Measurements from ENCODE around the gene ARL2BP. TPM values are rescaled to one million over a fixed set of nuclear protein-coding genes. Genes with fewer than 3 reads are reported as not detected.

ARL2BP gene
- total and polyA plus RNA-seq, 2 of the 13 experiments (the other 11 are each of a cell fraction or from before 2014, with no cell fraction given), result 64.3 to 67.6 TPM

- Histone ChIP-seq H3K9ac (ENCODE audit: insufficient read depth, low read depth, low read length) (no peak overlapping the region), H2AFZ (ENCODE audit: low read length) (no peak overlapping the region), H3K9me3 (ENCODE audit: low read length) (no peaks in the 10 kb centered on the region), H3K36me3 (replicated peaks in 1 of 2; ENCODE audit: control insufficient read depth in 1 of 2, insufficient read depth in 2 of 2, low read length in 2 of 2) (peaks cover 19 to 42% of the 10 kb centered on the region in 2 experiments), H3K4me1 (ENCODE audit: insufficient read depth, low read length) (peaks cover 10% of the 10 kb centered on the region), H3K4me3 (replicated peaks in 1 of 3; ENCODE audit: insufficient read depth in 1 of 3, low read depth in 2 of 3, low read length in 3 of 3) (no peak overlapping the region), H3K27ac (ENCODE audit: extremely low read length, insufficient read depth, low read length) (no peak overlapping the region), H4K20me1 (ENCODE audit: insufficient read depth, low read length) (no peaks in the 10 kb centered on the region), H3K79me2 (ENCODE audit: insufficient read depth, low read length) (no peaks in the 10 kb centered on the region), H3K27me3 (ENCODE audit: control insufficient read depth in 1 of 2, insufficient read depth in 2 of 2, low read length in 2 of 2) (no peaks in the 10 kb centered on the region), H3K4me2 (ENCODE audit: low read depth, low read length) (no peak overlapping the region)
- POLR2A ChIA-PET, result no interaction called here
- WGBS (ENCODE audit: low lambda C conversion rate), result 97% methylated on average over 2 of the region's 2 CpGs
- DNase-seq (ENCODE audit: low spot score) (no peak), ATAC-seq (no peak), FAIRE-seq (no peak)
- TF ChIP-seq RFX1 (IDR thresholded peaks at IDR 0.05) (no peak), RBM22 (optimal IDR thresholded peaks at IDR 0.05; ENCODE audit: low read length) (peak; percentile 36)
- TF ChIP-seq, protein P1, sequence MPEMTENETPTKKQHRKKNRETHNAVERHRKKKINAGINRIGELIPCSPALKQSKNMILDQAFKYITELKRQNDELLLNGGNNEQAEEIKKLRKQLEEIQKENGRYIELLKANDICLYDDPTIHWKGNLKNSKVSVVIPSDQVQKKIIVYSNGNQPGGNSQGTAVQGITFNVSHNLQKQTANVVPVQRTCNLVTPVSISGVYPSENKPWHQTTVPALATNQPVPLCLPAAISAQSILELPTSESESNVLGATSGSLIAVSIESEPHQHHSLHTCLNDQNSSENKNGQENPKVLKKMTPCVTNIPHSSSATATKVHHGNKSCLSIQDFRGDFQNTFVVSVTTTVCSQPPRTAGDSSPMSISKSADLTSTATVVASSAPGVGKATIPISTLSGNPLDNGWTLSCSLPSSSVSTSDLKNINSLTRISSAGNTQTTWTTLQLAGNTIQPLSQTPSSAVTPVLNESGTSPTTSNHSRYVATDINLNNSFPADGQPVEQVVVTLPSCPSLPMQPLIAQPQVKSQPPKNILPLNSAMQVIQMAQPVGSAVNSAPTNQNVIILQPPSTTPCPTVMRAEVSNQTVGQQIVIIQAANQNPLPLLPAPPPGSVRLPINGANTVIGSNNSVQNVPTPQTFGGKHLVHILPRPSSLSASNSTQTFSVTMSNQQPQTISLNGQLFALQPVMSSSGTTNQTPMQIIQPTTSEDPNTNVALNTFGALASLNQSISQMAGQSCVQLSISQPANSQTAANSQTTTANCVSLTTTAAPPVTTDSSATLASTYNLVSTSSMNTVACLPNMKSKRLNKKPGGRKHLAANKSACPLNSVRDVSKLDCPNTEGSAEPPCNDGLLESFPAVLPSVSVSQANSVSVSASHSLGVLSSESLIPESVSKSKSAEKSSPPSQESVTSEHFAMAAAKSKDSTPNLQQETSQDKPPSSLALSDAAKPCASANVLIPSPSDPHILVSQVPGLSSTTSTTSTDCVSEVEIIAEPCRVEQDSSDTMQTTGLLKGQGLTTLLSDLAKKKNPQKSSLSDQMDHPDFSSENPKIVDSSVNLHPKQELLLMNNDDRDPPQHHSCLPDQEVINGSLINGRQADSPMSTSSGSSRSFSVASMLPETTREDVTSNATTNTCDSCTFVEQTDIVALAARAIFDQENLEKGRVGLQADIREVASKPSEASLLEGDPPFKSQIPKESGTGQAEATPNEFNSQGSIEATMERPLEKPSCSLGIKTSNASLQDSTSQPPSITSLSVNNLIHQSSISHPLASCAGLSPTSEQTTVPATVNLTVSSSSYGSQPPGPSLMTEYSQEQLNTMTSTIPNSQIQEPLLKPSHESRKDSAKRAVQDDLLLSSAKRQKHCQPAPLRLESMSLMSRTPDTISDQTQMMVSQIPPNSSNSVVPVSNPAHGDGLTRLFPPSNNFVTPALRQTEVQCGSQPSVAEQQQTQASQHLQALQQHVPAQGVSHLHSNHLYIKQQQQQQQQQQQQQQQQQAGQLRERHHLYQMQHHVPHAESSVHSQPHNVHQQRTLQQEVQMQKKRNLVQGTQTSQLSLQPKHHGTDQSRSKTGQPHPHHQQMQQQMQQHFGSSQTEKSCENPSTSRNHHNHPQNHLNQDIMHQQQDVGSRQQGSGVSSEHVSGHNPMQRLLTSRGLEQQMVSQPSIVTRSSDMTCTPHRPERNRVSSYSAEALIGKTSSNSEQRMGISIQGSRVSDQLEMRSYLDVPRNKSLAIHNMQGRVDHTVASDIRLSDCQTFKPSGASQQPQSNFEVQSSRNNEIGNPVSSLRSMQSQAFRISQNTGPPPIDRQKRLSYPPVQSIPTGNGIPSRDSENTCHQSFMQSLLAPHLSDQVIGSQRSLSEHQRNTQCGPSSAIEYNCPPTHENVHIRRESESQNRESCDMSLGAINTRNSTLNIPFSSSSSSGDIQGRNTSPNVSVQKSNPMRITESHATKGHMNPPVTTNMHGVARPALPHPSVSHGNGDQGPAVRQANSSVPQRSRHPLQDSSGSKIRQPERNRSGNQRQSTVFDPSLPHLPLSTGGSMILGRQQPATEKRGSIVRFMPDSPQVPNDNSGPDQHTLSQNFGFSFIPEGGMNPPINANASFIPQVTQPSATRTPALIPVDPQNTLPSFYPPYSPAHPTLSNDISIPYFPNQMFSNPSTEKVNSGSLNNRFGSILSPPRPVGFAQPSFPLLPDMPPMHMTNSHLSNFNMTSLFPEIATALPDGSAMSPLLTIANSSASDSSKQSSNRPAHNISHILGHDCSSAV (CRISPR knock-in tag; IDR thresholded peaks at IDR 0.05; ENCODE audit: borderline replicate concordance), result no peak
- intact Hi-C loops (cut with micrococcal nuclease; ENCODE audit: unreplicated experiment) (no loop called here), in situ Hi-C loops (cut with HindIII; ENCODE audit: extremely low pct_ligation_motif_present, low pct_unique_long_range_greater_than_20kb) (no loop called here)
- TSS peak; percentile 17 for BruUV-seq (replicated peaks)
- CTCF ChIA-PET (ENCODE audit: low intra/inter-chr PET ratio, low total read pairs), result no interaction called here
Observed at GRCh38 chr16:57239107-57239506, 6.0 kb upstream of the ARL2BP start.
